Esophagus muscularis mucosa (tissue), 4 donors: ENCODE results near the gene DNAH17. TPM values are rescaled to one million over a fixed set of nuclear protein-coding genes. Genes with fewer than 3 reads are reported as not detected.

Experiments used
- DNase-seq: peaks from one replicate; pipeline ENCODE4 v3.0.0-alpha.2; 2017; ENCODE audit errors: extremely low spot score
- H3K27ac ChIP-seq, 4 donors: fragments of 200-600 bp; sonication (generic); replicated peaks in 1 of 4; 1 replicate in 3 of 4; 2 replicates in 1 of 4; pipeline ENCODE4 v1.5.1; 2016 to 2019; ENCODE audit warnings: mild to moderate bottlenecking in 1 of 4
- H3K27me3 ChIP-seq, 4 donors: fragments of 200-600 bp; sonication (generic); one replicate each; pipeline versions ENCODE4 v1.5.1 to v1.6.0; 2016 to 2019
- H3K36me3 ChIP-seq, 4 donors: fragments of 200-600 bp; sonication (generic); one replicate each; pipeline ENCODE4 v1.5.1; 2016 to 2019
- H3K4me1 ChIP-seq, 4 donors: fragments of 200-600 bp; sonication (generic); one replicate each; pipeline ENCODE4 v1.5.1; 2016 to 2019
- H3K4me3 ChIP-seq, 4 donors: fragments of 200-600 bp; sonication (generic); 1 replicate in 2 of 4; 2 replicates in 2 of 4; pipeline ENCODE4 v1.5.1; 2016 to 2019; ENCODE audit warnings: mild to moderate bottlenecking in 4 of 4, moderate library complexity in 1 of 4
- H3K9me3 ChIP-seq, 4 donors: fragments of 200-600 bp; sonication (generic); 1 replicate in 3 of 4; 2 replicates in 1 of 4; pipeline ENCODE4 v1.5.1; 2016 to 2019
- EP300 ChIP-seq: sonication (generic); formaldehyde crosslinking; IDR thresholded peaks from one replicate; pipeline ENCODE4 v1.6.1; 2017; ENCODE audit warnings: antibody characterized with exemption
- POLR2A ChIP-seq: fragments of 450-650 bp; IDR thresholded peaks from one replicate; pipeline ENCODE4 v1.6.1; 2017; ENCODE audit warnings: antibody characterized with exemption, moderate library complexity, mild to moderate bottlenecking, low read depth
- POLR2AphosphoS5 ChIP-seq, 2 donors: sonication (generic); formaldehyde crosslinking; IDR thresholded peaks; one replicate each; pipeline ENCODE4 v1.6.1; 2017; ENCODE audit warnings: antibody characterized with exemption in 2 of 2
- WGBS: methylation state at CpG from one replicate; pipeline ENCODE4 v1.1.5; 2018; 5-methylcytosine and 5-hydroxymethylcytosine counted together
- intact Hi-C: fragments of 100-400 bp; cut with DNase I; formaldehyde crosslinking; loops from one replicate; pipeline ENCODE4 v1.15.1; 2023
- total RNA-seq, 4 donors: library from RNA; depleted of rRNA; stranded (reverse); fragments of >200 nt; gene quantifications; one replicate each; pipeline versions ENCODE4 v1.1.0 to v1.2.1, GENCODE V29; 2016
- TF ChIP-seq, protein P1 (sequence below), 3 experiments: fragments of 200-600 bp in 2 of 3; fragments of 450-650 bp in 1 of 3; sonication (generic) in 2 of 3; IDR thresholded peaks; one replicate each; pipeline ENCODE4 v1.5.1; 2017 to 2019; ENCODE audit warnings: antibody characterized with exemption in 3 of 3, mild to moderate bottlenecking in 2 of 3, moderate library complexity in 1 of 3

The DNAH17 gene
- total RNA-seq, 4 donors from 2014 or later, result not detected

DNA sequence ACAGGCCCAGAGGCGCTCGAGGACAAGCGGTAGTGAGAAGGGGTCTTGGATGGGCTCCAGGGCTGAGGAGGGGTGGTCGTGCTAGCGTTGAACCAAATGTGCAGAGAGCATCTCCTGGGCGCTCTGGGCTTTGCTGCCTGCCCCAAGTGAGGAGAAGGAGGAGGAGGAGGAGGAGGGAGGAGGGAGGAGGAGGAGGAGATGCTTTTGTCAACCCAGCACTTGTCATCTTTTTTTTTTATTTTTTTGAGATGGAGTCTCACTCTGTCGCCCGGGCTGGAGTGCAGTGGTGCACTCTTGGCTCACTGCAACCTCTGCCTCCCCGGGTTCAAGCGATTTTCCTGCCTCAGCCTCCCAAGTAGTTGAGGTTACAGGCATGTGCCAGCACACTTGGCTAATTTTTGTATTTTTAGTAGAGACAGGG lies 138.9 kb downstream of the DNAH17 start:
- intact Hi-C loops, result no loop called here
- Histone ChIP-seq H3K4me1 (peaks cover 0 to 4% (median under 1%) of the 10 kb centered on the region in 4 donors), H3K36me3 (no peaks in the 10 kb centered on the region), H3K27me3 (peaks cover 0 to 27% (median 0%) of the 10 kb centered on the region in 4 donors), H3K4me3 (no peak overlapping the region), H3K9me3 (no peaks in the 10 kb centered on the region), H3K27ac (no peak overlapping the region)
- no peak for TF ChIP-seq POLR2AphosphoS5 (IDR thresholded peaks at IDR 0.05)
- WGBS, result 95% methylated on average over 9 of the region's 10 CpGs
- DNase-seq, result no peak

DNA sequence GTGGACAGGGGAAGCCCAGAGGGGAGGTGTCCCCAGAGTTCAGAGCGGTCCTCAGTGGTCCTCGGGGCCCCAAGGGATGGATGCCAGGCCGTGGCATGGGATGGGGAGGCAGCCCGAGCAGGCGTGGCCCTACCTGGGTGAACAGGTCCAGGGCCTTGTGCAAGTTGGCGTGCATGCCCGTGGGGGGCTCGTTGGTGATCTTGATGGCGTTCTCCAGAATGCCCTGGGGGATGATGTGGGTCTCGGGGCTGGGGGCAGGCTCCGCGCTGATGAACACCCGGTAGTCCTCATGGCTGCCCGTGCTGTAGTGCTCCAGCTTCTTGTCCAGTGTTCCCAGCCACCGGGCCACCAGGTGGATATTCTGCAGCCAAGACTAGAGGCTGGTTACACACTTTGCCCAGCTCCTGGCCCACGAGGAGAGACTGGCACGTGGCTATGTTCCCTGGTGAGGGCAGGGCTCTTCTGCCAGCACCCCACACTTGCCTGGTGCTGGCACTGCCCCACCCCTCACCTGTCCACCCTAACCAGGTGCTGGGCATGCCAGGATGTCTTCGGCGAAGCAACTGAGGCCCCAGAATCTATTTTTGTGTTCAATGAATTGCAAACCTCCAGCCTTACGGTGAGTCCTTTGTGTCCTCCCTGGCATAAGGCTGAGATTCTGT lies 139.6 kb downstream of the DNAH17 start:
- TF ChIP-seq EP300 (no peak), POLR2AphosphoS5 (IDR thresholded peaks at IDR 0.05) (no peak), POLR2A (no peak)
- TF ChIP-seq, protein P1, sequence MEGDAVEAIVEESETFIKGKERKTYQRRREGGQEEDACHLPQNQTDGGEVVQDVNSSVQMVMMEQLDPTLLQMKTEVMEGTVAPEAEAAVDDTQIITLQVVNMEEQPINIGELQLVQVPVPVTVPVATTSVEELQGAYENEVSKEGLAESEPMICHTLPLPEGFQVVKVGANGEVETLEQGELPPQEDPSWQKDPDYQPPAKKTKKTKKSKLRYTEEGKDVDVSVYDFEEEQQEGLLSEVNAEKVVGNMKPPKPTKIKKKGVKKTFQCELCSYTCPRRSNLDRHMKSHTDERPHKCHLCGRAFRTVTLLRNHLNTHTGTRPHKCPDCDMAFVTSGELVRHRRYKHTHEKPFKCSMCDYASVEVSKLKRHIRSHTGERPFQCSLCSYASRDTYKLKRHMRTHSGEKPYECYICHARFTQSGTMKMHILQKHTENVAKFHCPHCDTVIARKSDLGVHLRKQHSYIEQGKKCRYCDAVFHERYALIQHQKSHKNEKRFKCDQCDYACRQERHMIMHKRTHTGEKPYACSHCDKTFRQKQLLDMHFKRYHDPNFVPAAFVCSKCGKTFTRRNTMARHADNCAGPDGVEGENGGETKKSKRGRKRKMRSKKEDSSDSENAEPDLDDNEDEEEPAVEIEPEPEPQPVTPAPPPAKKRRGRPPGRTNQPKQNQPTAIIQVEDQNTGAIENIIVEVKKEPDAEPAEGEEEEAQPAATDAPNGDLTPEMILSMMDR (IDR thresholded peaks at IDR 0.05), result no peak
- no peaks in the 10 kb centered on the region for H3K9me3 ChIP-seq
- H3K4me1 ChIP-seq, result peaks cover 0 to 8% (median 5%) of the 10 kb centered on the region in 4 donors
- no peak for DNase-seq
- H3K4me3 ChIP-seq, result no peak overlapping the region
- intact Hi-C loops, result no loop called here
- H3K27me3 ChIP-seq, result peaks cover 0 to 27% (median 0%) of the 10 kb centered on the region in 4 donors
- no peak overlapping the region for H3K27ac ChIP-seq
- WGBS, result 88% methylated on average over 14 of the region's 20 CpGs
- no peaks in the 10 kb centered on the region for H3K36me3 ChIP-seq

DNA sequence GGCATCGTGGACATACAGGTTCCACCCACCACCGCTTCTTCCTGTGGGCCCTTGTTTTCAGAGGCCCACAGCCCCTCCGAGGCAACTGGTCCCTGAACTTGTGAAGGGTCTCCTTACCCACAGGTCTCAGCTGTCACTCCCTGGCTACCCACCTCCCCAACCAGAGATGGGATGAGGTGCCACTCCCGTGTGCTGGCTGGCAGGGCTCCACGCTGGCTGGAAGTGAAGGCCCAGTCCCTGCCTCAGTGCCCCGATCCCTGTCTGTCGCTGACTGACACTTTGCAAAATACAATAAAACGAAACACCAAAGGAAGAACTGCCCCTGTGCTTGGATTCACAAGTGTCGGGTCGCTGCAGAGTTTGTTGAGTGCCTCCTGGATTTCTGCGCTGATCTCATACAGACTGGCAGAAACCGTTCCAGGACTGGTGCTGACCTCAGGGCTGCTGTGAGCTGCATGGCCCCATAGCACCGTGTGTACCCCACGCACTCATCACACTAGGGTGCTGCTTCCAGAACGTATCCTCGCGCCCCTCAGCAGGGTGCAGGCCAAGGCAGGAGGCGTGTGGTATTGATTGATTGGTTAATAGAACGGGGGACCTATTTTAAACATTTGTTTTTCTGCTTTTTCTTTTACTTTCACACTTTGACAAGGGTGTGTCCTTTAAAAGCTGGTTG lies 141.7 kb downstream of the DNAH17 start:
- intact Hi-C loops, result no loop called here
- H3K36me3 ChIP-seq, result no peaks in the 10 kb centered on the region
- 75% methylated on average over 19 of the region's 19 CpGs for WGBS
- H3K27ac ChIP-seq, result no peak overlapping the region
- no peaks in the 10 kb centered on the region for H3K9me3 ChIP-seq
- no peak overlapping the region for H3K4me3 ChIP-seq
- TF ChIP-seq, protein P1 (IDR thresholded peaks at IDR 0.05), result no peak
- no peak for TF ChIP-seq EP300
- TF ChIP-seq POLR2AphosphoS5 (IDR thresholded peaks at IDR 0.05), result no peak
- TF ChIP-seq POLR2A, result no peak
- H3K4me1 ChIP-seq, result peaks cover 0 to 17% (median 12%) of the 10 kb centered on the region in 4 donors
- DNase-seq, result no peak
- peaks cover 0 to 27% (median 0%) of the 10 kb centered on the region in 4 donors for H3K27me3 ChIP-seq

DNA sequence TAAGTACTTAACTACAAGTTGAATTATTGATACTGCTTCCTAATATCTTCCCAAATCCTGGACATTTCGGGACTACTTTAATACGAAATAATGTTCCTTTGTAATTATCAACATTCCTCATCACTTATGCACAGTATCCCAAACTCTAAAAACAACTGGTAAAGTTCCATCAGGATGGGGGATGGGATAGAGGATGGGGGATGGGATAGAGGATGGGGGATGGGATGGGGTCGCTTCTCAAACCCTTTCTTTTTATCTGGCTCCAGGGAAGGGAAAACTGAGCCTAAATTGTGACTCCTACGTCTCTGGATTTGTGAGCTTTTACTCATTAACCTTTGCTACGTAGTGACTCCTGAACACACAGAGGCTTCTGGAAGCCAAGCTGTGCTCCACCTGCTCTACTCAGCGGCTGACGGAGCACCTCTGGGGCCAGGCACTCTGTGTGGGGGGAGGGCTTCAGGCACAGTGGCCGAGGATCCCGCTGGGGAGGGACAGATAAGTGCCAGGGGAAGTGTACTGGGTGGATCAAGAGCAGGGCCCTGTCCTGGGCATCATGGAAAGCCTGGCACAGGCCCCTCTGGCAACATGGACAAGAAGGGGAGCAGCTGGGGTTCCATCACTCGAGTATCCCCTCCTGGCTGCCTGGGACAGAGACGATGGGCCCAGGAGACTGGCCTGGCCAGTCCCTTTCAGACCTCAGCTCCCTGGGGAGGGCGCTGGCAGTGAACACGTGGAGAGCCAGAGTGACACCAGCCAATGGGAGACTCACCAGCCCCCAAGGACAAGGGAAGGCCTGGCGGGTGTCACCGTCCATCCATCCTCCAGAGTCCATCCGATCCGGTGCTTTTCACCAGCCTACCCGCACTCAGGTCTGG lies 142.5 kb downstream of the DNAH17 start:
- Histone ChIP-seq H3K9me3 (no peaks in the 10 kb centered on the region), H3K27ac (no peak overlapping the region), H3K4me3 (no peak overlapping the region), H3K36me3 (peaks cover 0 to 6% (median 5%) of the 10 kb centered on the region in 4 donors), H3K4me1 (peaks cover 0 to 17% (median 12%) of the 10 kb centered on the region in 4 donors), H3K27me3 (peaks cover 0 to 27% (median 0%) of the 10 kb centered on the region in 4 donors)
- TF ChIP-seq POLR2AphosphoS5 (IDR thresholded peaks at IDR 0.05), result no peak
- TF ChIP-seq, protein P1 (IDR thresholded peaks at IDR 0.05), result no peak
- TF ChIP-seq EP300, result no peak
- TF ChIP-seq POLR2A, result no peak
- intact Hi-C loops, result no loop called here
- WGBS, result 55% methylated on average over 11 of the region's 18 CpGs
- no peak for DNase-seq
